HEK293T (cell line): Measurements from ENCODE around the gene PIGR.

Experiments
- CTCF ChIA-PET: fragments of 350-600 bp; formaldehyde crosslinking; extraction: SDS; loops from one replicate; lab custom pipeline; 2021; ENCODE audit warnings: antibody characterized with exemption, inconsistent platforms; lab: Yijun Ruan, JAX
- POLR2A ChIA-PET: fragments of 350-600 bp; formaldehyde crosslinking; extraction: SDS; loops from one replicate; lab custom pipeline; 2020; ENCODE audit warnings: antibody characterized with exemption, inconsistent platforms; lab: Yijun Ruan, JAX
- DNase-seq: peaks from one replicate; pipeline ENCODE4 v3.0.0; 2012; ENCODE audit warnings: mixed read lengths; ENCODE audit errors: extremely low spot score
- ARNT ChIP-seq: fragments of 450-650 bp; IDR thresholded peaks from 2 replicates; pipeline ENCODE4 v1.6.1; 2017; ENCODE audit warnings: mild to moderate bottlenecking
- BHLHE40 ChIP-seq: fragments of 450-650 bp; IDR thresholded peaks from 2 replicates; pipeline ENCODE4 v1.6.1; 2016; ENCODE audit warnings: mild to moderate bottlenecking, moderate library complexity, borderline replicate concordance
- CTBP1 ChIP-seq: fragments of 450-650 bp; IDR thresholded peaks from 2 replicates; pipeline ENCODE4 v1.6.1; 2016; ENCODE audit warnings: borderline replicate concordance
- ELF4 ChIP-seq: fragments of 450-650 bp; IDR thresholded peaks from 2 replicates; pipeline ENCODE4 v1.6.1; 2017; ENCODE audit warnings: antibody characterized with exemption
- FOXA1 ChIP-seq: fragments of 450-650 bp; IDR thresholded peaks from 2 replicates; pipeline ENCODE4 v1.6.1; 2016; ENCODE audit warnings: mild to moderate bottlenecking
- FOXK2 ChIP-seq: fragments of 450-650 bp; IDR thresholded peaks from 2 replicates; pipeline ENCODE4 v1.6.1; 2016; ENCODE audit warnings: mild to moderate bottlenecking
- FOXM1 ChIP-seq: fragments of 450-650 bp; IDR thresholded peaks from 2 replicates; pipeline ENCODE4 v1.6.1; 2017; ENCODE audit warnings: mild to moderate bottlenecking, borderline replicate concordance
- HDGF ChIP-seq: fragments of 450-650 bp; IDR thresholded peaks from 2 replicates; pipeline ENCODE4 v1.6.1; 2017; ENCODE audit warnings: antibody characterized with exemption, borderline replicate concordance
- L3MBTL2 ChIP-seq: fragments of 450-650 bp; conservative IDR thresholded peaks from 2 replicates; pipeline ENCODE4 v1.6.1; 2016; ENCODE audit warnings: mild to moderate bottlenecking
- LEF1 ChIP-seq: fragments of 450-650 bp; IDR thresholded peaks from 2 replicates; pipeline ENCODE4 v1.6.1; 2017; ENCODE audit warnings: mild to moderate bottlenecking, borderline replicate concordance
- NFRKB ChIP-seq: fragments of 450-650 bp; IDR thresholded peaks from 2 replicates; pipeline ENCODE4 v1.6.1; 2016; ENCODE audit warnings: mild to moderate bottlenecking, moderate library complexity
- SP1 ChIP-seq: fragments of 450-650 bp; IDR thresholded peaks from 2 replicates; pipeline ENCODE4 v1.6.1; 2017
- SUZ12 ChIP-seq: fragments of 450-650 bp; IDR thresholded peaks from 2 replicates; pipeline ENCODE4 v1.6.1; 2016; ENCODE audit warnings: mild to moderate bottlenecking
- TARDBP ChIP-seq: fragments of 450-650 bp; IDR thresholded peaks from 2 replicates; pipeline ENCODE4 v1.6.1; 2016
- ZNF384 ChIP-seq: fragments of 450-650 bp; IDR thresholded peaks from 2 replicates; pipeline ENCODE4 v1.6.1; 2016
- TF ChIP-seq, protein P1 (sequence below): fragments of 450-650 bp; IDR thresholded peaks from 2 replicates; pipeline ENCODE4 v1.6.1; 2016

The PIGR gene

DNA sequence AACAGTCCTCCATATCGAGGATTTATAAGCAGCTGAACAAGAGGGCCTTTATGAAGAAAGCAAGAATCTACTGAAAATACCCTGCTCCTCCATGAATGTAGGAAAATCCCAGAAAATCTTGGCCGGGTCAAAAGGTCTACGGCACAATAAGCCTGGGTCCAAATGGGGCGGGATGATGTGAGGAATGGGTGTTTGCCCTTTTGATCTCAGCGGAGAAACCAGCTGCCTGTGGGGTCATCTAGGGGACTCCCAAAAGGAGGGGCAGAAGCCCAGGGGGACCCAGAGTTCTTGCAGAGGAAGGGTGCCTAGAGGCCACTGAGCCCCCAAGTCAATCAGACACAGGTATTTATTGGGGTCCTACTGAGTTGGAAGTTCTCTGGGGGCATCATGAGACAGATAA, 11.4 kb upstream of the PIGR start:
- ChIA-PET POLR2A (no interaction called here), CTCF (interaction anchor here (1.3 kb wide), 1 partner anchor 24 kb away, joined by 4 read pairs; no protein-coding TSS in a partner anchor)
- TF ChIP-seq NFRKB: no peak
- no peak for TF ChIP-seq TARDBP
- no peak for TF ChIP-seq CTBP1
- TF ChIP-seq SUZ12: no peak
- no peak for TF ChIP-seq ZNF384
- no peak for TF ChIP-seq LEF1
- no peak for TF ChIP-seq BHLHE40
- no peak for TF ChIP-seq HDGF
- TF ChIP-seq, protein P1, sequence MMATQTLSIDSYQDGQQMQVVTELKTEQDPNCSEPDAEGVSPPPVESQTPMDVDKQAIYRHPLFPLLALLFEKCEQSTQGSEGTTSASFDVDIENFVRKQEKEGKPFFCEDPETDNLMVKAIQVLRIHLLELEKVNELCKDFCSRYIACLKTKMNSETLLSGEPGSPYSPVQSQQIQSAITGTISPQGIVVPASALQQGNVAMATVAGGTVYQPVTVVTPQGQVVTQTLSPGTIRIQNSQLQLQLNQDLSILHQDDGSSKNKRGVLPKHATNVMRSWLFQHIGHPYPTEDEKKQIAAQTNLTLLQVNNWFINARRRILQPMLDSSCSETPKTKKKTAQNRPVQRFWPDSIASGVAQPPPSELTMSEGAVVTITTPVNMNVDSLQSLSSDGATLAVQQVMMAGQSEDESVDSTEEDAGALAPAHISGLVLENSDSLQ: no peak
- TF ChIP-seq SP1: no peak
- TF ChIP-seq L3MBTL2: no peak
- TF ChIP-seq FOXA1: no peak
- TF ChIP-seq FOXM1: no peak
- no peak for TF ChIP-seq ARNT
- DNase-seq: no peak

DNA sequence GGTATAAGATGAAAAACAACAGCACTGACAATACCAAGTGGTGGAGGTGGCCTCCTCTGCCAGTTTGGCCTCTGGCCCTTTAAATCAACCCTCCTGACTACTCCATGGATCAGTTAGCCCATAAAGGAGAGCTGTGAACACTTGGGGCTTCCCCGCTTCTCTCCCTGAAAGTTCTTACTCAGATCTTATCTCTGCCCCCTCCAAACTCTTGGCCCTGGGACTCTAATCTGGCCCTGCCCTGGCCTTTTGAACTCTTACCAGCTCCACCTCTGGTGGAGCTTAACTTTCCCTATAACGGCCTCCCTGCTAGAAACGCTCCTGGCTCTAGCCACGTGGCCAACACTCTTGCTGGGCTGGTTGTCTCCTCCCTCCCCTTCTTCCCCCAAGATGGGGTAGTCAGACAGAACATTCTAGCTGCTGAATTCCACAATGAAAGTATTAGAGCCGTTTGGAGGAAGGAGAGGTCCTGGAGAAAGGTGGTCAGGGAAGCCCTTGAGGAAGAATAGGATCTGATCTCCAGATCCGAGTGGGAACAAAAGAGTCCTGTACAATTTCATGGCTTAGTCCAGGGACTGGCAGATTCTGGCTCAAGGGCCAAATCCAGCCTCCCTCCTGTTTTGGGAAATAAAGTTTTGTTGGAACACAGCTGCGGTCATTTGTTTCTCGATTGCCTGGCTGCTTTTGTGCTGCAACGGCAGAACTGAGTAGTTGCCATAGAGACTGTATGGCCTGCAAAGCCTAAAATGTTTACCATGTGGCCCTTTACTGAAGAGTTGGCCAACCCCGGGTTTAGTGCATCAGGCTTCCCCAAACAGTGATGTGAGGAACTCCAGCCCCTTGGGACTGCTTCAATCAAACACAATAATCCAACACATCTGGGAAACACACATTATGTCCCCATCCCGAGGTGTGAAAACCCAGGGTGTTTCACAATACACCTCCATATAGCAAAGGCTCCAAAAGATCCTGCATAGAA, 9.5 kb upstream of the PIGR start:
- DNase-seq: no peak
- POLR2A ChIA-PET: no interaction called here
- CTCF ChIA-PET: no interaction called here
- no peak for TF ChIP-seq FOXA1

DNA sequence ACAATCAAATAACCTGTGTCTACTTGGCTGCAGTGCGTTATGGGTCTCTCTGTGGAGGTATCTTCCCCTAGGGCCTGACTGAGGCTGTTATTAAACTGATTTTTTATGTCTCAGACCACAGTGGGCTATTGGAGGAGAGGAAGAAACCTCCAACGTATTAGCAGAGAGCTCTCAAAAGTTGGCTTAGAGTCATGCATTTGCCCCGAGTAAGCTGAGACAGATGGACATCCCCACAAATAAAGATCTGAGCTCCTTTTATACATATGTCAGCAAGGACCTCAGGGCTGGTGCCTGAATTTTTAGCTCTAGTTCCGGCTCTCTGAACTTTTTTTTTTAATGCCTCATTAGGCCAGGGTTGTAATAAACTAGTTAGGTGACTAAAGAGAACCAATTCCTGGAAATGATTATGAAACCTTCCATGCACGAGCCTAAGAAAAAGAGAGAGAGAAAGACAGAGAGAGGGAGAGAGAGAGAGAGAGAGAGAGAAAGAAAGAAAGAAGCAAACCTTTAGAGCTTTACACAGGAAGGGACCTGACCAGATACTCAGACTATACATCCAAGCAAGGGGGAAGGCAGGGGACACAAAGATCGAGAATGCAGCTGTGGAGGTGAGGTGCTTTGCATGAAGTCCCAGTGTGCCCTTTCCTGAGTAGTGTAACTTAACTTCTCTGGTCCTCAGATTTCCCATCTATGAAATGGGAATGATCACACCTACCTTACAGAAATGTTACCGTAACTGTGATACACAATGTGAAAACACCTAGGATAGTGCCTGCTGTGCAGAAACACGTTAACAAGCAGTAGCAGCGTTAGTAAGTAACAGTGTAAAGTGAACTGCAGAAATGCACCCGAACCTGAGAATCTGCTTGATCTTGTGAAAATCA, 8.4 kb upstream of the PIGR start:
- CTCF ChIA-PET: interaction anchor here (0.8 kb wide), 1 partner anchor 21 kb away, joined by 3 read pairs; no protein-coding TSS in a partner anchor
- DNase-seq: no peak
- TF ChIP-seq, protein P1: no peak
- TF ChIP-seq FOXK2 (no peak), TARDBP (no peak), ELF4 (no peak), NFRKB (no peak), FOXM1 (no peak), FOXA1 (no peak), LEF1 (no peak), HDGF (no peak), SUZ12 (no peak), ARNT (no peak), BHLHE40 (no peak), ZNF384 (no peak)

DNA sequence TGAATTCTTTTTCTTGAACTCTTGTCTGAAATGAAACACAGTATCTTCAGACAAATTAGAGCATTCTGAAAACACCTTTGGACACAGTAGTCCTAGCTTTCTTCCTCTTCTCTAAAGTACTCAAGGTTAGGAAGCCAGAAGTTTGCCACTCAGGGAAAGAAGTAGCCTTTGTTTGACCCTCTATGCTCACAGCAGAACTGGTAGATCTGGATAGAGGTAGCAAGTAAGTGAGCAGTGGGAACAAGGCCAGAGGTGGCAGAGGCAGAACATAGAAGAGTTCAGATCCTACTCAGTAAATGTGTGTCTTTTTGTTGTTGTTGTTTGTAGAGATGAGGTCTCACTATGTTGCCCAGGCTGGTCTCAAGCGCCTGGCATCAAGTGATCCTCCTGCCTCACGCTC, 7.4 kb upstream of the PIGR start:
- no peak for TF ChIP-seq TARDBP
- TF ChIP-seq FOXM1: no peak
- no peak for TF ChIP-seq HDGF
- no peak for TF ChIP-seq L3MBTL2
- TF ChIP-seq, protein P1: no peak
- TF ChIP-seq BHLHE40: no peak
- no peak for TF ChIP-seq FOXK2
- no peak for TF ChIP-seq ZNF384
- no peak for TF ChIP-seq FOXA1
- TF ChIP-seq NFRKB: no peak
- no peak for TF ChIP-seq SUZ12
- no peak for TF ChIP-seq SP1
- TF ChIP-seq ARNT: no peak
- no peak for TF ChIP-seq LEF1
- TF ChIP-seq CTBP1: no peak
- TF ChIP-seq ELF4: no peak
- ChIA-PET CTCF (interaction anchor here (0.7 kb wide), 1 partner anchor 18 kb away, joined by 3 read pairs; no protein-coding TSS in a partner anchor), POLR2A (no interaction called here)

More for the DNA sequence above, 8.4 kb upstream of the PIGR start:
- POLR2A ChIA-PET: no interaction called here

DNA sequence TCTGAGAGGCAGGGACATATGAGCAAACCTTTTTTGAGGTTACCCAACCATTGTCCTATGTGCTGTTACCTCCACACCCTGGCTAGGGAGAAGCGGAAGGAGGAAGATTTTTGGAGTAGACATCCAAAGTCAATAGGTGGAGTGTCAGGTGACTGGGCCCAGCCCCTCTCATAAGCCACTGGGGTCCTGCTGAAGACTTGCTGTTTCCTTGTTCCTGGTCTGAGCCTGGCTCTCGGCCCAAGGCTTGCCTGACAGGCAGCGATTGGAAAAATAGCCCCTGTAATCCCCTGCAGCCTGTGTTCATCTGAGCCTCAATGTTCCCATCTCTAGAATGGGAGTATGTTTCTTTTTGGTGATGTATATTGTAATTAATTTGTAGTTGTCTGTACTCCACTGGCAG, 6.9 kb upstream of the PIGR start:
- ChIA-PET CTCF (interaction anchor here (0.7 kb wide), 1 partner anchor 17 kb away, joined by 3 read pairs; no protein-coding TSS in a partner anchor), POLR2A (no interaction called here)
- DNase-seq: no peak
- no peak for TF ChIP-seq NFRKB

More for the DNA sequence above, 7.4 kb upstream of the PIGR start:
- DNase-seq: no peak
